A204.1 (cell line): ENCODE measurements around the gene JADE3.
A peak's percentile ranks its signal among the peaks of the same experiment; 100 is the strongest.
"Not testable (repeated sequence)": the region's sequence is repeated elsewhere in the genome, so short reads cannot be mapped to it uniquely, and the experiment has no call there.

Experiments used
- FAIRE-seq: peaks from 2 replicates; lab custom pipeline; 2012; peaks lifted over from hg19 to GRCh38; lab: Jason Lieb, UNC

JADE3 gene

DNA sequence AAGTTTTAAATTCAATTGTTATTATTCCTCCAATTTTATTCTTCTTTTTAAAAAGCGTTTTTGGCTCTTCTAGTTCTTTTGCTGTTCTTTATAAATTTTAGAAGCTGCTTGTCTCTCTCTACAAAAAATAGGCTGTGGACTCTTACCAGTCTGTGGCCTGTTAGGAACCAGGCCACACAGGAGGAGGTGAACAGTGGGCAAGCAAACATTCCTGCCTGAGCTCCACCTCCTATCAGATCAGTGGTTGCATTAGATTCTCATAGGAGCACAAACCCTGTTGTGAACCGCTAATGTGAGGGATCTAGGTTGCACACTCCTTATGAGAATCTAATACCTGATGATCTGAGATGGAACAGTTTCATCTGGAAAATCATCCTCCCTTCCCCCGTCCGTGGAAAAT is 23.1 kb downstream of the JADE3 start:
- FAIRE-seq: no peak

DNA sequence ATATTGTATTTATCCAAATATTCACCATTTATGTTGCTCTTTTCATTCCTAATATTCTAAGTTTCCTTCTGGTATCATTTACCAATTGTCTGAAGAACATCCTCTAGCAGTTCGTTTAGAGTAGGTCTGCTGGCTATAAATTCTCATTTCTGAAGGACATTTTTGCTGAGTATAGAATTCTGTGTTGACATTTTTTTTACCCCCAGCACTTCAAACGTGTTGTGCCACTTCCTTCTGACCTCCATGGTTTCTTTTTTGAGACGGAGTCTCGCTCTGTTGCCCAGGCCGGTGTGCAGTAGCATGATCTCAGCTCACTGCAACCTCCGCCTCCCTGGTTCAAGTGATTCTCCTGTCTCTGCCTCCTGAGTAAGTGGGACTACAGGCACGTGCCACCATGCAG is 26.4 kb downstream of the JADE3 start:
- FAIRE-seq: no peak

DNA sequence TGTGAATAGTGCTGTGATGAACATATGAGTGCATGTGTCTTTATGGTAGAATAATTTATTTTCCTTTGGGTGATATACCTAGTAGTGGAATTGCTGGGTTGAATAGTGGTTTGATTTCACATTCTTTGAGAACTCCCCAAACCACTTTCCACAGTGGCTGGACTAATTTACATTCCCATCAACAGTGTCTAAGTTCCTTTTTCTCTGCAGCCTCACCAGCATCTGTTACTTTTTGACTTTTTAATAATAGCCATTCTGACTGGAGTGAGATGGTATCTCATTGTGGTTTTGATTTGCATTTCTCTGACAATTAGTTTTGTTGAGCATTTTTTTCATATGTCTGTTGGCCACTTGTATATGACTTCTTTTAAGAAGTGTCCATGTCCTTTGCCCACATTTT is 29.1 kb downstream of the JADE3 start:
- FAIRE-seq: no peak

DNA sequence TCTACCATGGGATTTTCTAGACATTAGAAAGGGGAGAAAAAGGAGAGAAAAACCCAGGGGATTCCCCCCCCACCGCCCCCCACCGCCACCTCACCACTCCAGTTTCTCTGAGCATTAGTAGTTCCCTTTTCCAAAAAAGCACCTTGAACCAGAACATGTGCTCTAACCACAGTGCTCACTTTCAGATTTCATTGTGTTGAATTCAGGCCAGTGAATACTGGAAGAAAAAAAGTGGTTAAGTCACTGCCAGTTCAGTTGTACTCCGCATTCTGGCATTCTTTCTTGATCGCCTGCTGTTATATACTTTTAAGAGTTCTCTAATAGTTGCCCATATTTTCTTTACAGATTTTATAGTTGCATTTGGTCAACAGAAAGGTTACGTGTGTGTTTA is 40.9 kb downstream of the JADE3 start:
- FAIRE-seq: no peak

DNA sequence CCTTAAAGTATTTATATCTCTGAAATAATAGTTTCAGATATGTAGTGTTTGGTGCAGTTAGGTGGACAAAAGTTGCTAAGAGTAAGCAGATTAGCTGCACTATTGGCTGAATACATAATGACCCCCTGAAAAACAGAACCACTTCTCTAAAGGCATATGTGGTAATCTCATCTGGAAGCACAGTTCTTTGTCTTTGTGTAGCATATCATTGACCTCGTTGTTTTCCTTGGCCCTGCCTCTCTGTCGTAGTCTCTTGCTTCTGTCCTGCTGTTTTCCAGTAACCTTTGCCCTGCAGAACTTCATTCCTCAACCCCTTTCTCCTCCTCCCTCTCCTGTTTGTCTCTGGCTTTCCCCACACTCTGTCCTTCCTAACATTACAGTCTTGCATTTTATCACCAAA is 41.4 kb downstream of the JADE3 start:
- no peak for FAIRE-seq

DNA sequence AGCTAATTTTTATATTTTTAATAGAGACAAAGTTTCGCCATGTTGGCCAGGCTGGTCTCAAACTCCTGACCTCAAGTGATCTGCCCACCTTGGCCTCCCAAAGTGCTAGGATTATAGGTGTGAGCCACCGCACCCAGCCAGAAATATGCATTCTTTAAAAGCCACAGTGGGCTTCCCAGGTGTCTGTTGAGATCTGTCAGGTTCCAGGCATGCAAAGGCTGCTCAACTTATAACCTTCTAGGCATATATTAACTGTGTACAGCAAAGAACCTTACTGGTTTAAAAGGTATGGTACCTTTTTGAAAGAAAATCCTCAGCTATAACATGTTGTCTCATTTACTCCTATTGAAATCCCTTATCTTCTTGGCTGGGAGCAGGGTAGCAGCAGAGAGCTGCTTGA is 42.5 kb downstream of the JADE3 start:
- FAIRE-seq: no peak

DNA sequence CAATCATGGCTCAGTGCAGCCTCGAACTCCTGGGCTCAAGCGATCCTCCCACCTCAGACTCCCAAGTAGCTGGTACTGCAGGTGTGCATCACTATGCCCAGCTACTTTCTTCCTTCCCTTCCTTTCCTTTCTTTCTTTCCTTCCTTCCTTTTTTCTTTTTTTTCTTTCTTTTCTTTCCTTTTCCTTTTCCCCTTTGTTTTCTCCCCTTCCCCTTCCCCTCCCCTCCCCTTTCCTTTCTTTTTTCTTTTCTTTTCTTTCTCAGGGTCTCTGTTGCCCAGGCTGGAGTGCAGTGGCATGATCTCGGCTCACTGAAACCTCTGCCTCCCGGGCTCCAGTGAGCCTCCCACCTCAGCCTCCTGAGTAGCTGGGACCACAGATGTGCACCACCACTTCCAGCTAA is 44.4 kb downstream of the JADE3 start:
- FAIRE-seq: not testable (repeated sequence)

DNA sequence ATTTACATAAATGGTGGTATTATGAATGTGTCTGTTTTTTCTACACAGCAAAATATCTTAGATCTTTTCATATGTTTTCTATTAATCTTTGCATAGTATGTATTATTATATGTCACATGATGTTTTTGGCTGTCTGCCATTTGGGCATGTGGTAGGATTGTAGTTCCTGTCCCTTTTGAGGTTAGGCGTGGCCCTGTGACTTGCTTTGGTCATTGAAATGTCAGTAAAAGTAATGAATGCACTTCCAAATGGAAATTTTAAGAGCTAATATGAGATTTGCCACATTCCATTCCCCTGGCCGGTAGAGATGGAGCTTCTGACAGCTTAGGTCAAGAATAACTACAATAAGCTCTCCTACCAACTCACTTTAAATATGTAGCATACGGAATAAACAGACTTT is 45.1 kb downstream of the JADE3 start:
- no peak for FAIRE-seq

DNA sequence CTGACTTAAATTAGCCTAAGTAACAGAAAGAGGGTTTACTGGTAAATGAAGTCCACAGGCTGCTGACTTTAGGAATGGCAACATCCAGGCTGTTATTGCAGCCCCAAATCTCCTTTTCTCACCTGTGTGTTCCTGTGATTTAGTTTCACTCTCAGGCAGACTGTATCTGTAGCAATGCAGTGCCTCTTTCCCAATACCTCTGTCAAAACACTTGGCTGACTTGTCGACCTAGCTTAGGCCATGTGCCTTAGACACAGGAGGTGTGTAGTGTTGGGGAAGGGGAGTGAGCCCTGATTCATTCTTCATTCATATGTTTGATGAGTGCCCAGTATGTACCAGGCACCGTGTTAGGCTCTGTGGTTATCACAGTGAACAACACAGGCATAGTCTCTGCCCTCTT is 46.9 kb downstream of the JADE3 start:
- FAIRE-seq: no peak

DNA sequence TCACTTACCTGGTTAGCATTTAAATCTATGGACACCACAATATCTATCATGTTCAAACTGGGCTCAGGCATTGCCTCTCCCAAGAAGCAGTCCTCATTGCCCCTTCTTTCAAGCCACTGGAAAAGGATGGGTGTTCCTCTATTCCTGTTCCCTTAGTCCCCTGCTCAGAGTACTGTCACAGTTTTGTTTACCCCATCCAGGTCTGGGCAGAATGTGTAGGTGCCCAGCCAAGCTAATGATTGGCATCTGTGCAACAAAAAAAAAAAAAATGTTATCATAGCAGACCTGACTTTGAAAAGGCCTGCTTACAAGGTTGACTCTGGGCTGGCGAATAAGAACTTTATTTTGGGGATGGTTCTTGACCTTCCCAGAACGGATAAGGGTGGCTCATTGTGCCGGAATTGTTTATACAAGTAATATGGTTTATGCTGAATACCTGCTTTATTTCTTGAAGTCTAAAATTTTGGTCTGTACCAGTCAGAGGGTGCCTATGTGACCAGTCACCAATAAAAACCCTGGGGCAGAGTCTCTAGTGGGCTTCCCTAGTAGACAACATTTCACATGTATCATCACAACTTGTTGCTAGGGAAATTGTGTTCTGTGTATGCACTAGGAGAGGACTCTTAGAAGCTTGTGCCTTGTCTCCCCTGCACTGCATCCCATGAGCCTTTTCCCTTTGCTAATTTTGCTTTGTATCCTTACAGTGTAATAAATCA is 47.9 kb downstream of the JADE3 start:
- no peak for FAIRE-seq

DNA sequence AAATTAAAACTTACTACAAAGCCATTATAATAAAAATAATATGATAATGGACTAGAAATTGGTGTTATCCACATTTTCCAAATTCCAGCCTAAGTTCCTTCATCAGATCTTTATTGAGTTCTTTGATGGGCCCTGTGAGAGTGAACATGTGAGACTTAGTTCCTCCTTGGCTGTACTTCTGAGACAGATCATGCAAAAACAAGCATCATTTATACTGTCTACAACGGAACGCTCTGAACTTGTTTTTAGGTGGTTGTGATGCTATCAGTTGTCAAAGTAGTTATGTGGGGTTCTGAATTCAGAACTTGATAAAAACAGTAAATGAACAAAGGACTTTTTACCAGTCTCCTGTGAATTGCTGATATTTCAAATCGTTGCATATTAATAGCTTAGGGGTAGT is 48.9 kb downstream of the JADE3 start:
- no peak for FAIRE-seq

DNA sequence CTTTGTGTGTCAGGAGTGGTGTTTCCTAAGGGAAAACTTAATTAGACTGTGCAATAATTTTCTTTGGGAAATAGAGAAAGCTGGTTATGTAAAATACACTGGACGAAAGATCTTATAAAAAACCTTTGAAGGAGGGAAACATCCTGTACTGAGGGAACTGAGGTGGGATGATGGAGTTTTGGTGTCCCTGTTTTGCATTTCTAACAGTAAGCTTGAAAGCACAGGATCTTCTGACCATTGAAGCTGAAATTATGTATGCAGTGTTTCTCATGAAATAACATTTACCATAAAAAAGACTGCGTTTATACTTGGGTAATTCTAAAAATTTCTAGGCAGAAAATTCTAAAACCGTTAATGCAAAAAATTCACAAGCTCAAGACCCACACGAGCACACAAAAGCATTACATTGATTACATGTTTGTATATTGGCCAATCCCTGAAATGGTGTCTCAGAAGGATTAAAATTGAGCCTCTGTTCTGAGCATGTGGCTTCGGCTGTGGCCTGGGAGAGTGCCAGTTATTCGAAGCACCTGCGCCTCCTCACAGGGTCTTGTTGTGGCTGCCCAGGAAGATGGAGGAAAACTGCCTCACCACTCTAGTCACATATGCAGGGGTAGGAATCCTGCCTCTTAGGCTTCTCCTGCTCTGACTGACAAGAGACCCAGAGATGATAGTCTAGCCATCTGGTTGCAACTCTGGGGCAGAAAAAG is 49.5 kb downstream of the JADE3 start:
- no peak for FAIRE-seq

DNA sequence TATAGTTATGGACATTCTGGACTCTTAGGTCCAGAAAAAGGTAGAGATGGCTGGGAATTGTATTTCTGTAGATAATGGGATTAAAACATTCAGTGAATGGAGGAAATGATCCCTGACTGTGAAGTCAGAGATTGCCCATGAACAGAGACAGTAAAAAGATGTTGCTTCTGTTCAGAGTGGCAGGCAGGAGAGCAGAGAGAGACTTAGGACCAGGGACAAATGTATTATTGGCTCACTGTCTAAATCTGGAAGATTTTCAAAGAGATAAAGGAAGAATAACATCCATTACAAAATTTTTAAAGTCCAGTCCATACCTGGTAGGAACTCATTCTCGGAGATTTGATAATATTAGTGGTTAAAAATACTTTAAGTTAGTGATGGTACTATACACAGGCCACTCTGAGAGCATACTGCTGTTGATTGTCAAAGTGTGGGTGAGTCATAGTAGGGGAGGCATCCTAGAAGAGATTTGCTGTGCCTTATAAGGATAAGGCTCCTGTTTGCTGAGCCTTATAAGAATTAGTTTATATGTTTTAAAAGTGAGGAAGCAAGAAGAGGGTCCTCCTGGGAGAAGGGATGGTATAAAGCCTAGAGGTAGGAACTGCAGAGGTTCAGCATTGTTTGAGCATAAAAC is 53.0 kb downstream of the JADE3 start:
- FAIRE-seq: no peak

DNA sequence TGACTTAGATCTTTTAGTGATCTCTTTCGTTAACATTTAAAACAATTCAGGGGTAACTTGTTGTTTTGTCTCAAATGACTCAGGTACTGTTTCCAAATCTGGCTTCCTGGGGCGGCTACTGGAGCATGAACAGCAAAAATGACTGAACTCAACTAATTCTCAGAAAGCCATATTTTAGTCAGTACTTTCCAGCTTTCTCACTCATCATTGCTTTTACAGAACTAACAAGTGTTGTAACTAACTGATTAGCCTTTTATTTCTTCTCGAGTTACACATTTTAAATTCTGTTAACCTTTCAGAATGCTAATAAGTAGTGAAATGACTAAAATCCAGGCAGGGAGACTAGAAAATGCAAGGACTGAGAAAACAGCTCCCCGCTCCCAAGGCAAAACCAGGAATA is 55.3 kb downstream of the JADE3 start:
- FAIRE-seq: no peak

DNA sequence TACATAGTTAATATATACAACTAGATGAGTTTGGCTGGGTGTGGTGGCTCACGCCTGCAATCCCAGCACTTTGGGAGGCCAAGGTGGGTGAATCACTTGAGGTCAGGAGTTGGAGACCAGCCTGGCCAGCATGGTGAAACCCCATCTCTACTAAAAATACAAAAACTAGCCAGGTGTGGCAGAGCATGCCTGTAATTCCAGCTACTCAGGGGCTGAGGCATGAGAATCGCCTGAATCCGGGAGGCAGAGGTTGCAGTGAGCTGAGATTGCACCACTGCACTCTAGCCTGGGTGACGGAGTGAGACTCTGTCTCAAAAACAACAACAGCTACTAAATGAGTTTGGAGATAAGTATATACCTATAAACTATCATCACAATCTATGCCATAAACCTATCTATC is 64.8 kb downstream of the JADE3 start:
- FAIRE-seq: not testable (repeated sequence)

DNA sequence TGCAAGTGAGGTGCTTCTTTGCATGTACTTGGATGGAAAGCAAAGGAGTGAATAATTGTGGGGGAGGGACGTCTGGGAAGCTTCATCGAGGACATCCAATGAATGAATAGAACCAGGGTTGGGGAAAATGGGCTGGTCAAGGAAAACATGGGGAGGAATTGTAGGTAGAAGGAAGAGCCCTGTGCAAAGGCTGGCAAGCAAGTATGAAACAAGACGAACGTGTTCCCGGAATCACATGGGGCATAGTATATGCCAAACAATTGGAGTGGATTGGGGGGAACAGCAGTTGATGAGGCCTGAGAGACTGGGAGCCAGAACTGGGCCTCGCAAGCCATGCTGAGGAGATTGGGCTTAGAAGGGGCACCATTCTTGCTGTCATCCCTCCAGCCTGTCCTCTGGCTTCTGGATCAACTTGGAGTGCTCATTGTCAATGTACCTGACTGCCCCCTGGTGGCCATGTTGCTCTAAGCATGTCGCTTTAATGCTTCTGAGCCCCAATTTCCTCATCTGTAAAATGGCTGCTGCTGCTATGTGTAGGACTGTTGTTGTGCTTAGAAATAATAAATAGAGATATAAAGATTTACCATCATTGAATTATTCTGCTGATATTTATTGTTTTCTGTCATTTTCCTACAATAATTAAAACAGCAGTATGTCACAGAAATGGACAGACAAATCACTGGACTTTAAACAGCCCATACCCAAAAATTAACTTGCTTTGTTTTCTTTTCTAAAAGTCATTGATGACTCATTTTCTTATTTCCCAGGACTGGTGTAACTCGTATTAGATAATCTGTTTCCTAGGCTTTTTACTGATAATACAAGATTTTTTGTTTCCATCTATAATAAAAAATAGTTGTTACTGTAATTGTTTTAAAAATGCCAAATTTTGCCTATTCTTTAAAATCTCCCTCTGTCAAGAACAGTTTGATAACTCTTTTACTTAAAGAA is 66.4 kb downstream of the JADE3 start:
- peak; percentile 85 for FAIRE-seq

DNA sequence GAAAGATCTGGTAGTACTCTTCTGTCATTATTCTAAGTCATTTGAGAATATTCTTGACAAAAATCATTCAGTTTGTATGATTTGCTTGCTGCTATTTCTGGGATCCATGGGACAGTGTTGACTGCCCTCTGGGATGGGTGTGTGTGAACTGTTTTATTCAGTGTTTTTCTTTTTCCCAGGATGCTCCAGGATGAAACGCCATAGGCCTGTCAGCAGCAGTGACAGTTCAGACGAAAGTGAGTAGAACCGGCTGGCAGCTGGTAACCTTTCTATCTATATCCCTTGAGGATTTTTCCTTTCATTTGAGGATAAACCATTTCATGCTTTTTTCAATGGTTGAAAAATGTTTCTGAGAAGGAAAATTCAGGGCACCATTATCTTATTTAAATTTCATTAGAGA is 72.5 kb downstream of the JADE3 start:
- FAIRE-seq: no peak

DNA sequence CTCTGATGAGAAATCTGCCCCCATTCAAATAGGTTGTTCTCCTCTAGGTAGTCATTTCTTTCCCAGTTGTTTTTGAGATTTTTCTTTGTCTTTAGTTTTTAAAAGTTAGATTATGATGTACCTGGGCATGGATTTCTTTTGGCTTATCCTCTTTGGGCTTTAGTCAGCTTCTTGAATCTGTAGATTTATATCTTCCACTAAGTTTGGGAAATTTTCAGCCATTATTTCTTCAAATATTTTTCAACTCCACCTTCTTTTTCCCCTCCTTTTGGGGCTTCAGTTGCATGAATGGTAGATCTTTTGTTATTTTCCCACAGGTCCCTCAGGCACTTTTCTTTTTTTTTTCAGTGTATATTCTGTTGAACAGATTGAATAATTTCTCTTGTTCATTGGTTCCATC is 77.3 kb downstream of the JADE3 start:
- FAIRE-seq: no peak

DNA sequence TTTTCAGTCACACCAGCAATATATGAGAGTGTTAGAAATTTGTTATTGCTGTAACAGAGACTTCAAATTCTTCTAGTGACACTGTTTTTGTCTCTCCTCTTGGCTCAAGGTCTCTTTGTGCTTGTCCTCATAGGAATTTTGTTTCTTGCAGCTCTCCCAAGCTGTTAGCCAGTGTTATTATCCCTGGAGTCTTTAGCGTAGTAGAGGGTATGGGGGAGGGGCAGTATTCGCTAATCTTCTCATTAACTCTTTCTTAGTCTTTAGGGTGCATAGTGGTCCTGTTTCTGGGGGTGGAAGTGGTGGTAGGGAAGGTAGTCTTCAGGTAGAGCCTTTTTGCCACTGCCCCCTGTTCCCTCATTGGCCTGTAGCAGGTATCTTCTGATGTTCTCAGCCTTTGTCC is 79.4 kb downstream of the JADE3 start:
- FAIRE-seq: no peak

DNA sequence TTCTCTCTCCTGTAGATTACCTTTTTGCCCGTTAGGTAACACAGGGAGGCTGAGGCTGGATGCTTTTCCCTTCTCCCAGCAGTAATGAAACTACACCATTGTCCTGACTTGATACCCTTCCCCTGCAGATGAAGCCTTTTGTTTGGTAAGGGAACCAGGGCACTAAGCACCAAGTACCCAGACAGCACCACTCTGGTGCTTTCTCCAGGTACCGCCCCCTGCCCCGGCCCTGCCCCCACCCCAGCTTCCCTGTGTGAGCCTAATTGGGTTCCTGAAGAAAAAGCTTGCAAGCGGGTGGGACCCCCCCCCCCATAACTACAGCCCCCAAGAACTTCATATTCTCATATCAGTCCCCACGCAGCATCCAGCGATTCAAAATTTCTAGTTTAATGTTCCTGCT is 79.8 kb downstream of the JADE3 start:
- no peak for FAIRE-seq

DNA sequence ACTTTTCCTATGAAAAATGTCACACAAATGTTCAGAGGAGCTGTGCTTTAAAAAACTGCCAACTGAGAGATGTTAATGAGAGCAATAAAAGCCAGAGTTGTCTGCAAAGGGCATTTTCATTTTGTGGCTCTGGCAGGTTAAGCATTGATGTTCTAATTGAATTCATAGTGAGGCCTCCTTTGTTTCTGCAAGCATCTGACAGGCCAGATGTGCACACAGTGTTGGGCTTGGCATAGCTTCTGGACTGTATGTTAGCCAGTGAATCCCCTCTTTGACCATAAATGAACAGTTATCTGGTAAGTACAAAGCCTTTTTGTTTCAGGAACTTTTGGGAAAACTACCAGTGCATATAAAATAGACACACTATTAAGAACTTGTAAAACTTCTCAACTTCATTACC is 81.9 kb downstream of the JADE3 start:
- no peak for FAIRE-seq

DNA sequence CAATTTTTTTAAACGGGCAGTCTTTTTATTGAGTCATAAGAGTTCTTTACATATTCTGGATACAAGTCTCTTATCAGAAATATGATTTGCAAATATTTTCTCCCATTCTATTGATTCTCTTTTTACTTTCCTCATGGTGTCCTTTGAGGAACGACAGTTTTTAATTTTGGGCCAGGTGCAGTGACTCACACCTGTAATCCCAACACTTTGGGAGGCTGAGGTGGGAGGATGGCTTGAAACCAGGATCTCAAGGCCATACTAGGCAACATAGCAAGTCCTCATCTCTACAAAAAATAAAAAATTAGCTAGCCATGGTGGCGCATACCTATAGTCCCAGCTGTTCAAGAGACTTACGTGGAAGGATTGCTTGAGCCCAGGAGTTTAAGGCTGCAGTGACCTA is 99.9 kb downstream of the JADE3 start:
- FAIRE-seq: no peak

DNA sequence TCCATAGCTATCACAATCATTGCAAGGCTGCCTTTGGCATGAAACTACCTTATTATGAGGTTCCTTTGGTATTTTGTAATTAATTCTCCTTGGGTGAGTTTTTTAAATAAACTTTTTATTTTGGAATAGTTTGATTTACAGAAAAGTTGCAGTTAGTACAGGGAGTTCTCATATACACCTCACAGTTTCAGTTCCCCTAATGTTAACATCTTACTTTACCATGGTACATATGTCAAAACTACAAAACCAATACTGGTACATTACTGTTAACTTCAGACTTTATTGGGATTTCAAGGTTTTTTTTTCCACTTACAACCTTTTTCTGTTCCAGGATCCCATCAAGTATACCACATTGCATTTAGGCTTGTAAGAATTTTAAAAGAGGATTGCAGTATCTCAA is 114.0 kb downstream of the JADE3 start:
- no peak for FAIRE-seq
